Nephron (organoid): Measurements from ENCODE around the gene COL5A3.

Experiments
- H3K27ac Mint-ChIP-seq, 3 experiments: 2 replicates each; pipeline ENCODE4 v1.8.0; 2020; ENCODE audit warnings: mixed read lengths in 3 of 3, mild to moderate bottlenecking in 2 of 3, moderate library complexity in 1 of 3
- H3K27me3 Mint-ChIP-seq: 2 replicates; pipeline ENCODE4 v1.8.0; 2021; ENCODE audit warnings: low read depth, mild to moderate bottlenecking, moderate library complexity, mixed read lengths
- H3K36me3 Mint-ChIP-seq: 2 replicates; pipeline ENCODE4 v1.8.0; 2020; ENCODE audit warnings: low read depth, mixed read lengths
- H3K4me1 Mint-ChIP-seq: 2 replicates; pipeline ENCODE4 v1.8.0; 2020; ENCODE audit warnings: mixed read lengths
- H3K4me3 Mint-ChIP-seq, 3 experiments: 2 replicates each; pipeline ENCODE4 v1.8.0; 2020; ENCODE audit warnings: mild to moderate bottlenecking in 3 of 3, mixed read lengths in 3 of 3, moderate library complexity in 2 of 3
- H3K9me3 Mint-ChIP-seq: 2 replicates; pipeline ENCODE4 v1.8.0; 2020; ENCODE audit warnings: mixed read lengths
- CTCF ChIP-seq, 3 experiments: fragments of 200-600 bp; sonication (generic); IDR thresholded peaks; one replicate each; pipeline ENCODE4 v1.5.0; 2021; ENCODE audit warnings: antibody characterized with exemption in 3 of 3; ENCODE audit not compliant: unreplicated experiment in 3 of 3

COL5A3 gene

GRCh38 chr19:10019246-10019645 is 8.9 kb upstream of the COL5A3 start:
- H3K36me3 Mint-ChIP-seq: no peaks in the 10 kb centered on the region
- H3K9me3 Mint-ChIP-seq: no peaks in the 10 kb centered on the region
- H3K27me3 Mint-ChIP-seq: peaks cover 22% of the 10 kb centered on the region
- H3K4me3 Mint-ChIP-seq: no peak overlapping the region
- no peaks in the 10 kb centered on the region for H3K4me1 Mint-ChIP-seq
- no peak overlapping the region for H3K27ac Mint-ChIP-seq
- TF ChIP-seq CTCF (IDR thresholded peaks at IDR 0.05; ENCODE audit: unreplicated experiment in 3 of 3): no peak

- Mint-ChIP-seq H3K4me3 (no peak overlapping the region), H3K4me1 (no peaks in the 10 kb centered on the region), H3K27ac (no peak overlapping the region), H3K27me3 (peaks cover 27% of the 10 kb centered on the region), H3K9me3 (no peaks in the 10 kb centered on the region), H3K36me3 (no peaks in the 10 kb centered on the region)
- no peak for TF ChIP-seq CTCF (IDR thresholded peaks at IDR 0.05; ENCODE audit: unreplicated experiment in 3 of 3)
Measured at GRCh38 chr19:10018786-10019185, 8.5 kb upstream of the COL5A3 start.

- no peaks in the 10 kb centered on the region for H3K36me3 Mint-ChIP-seq
Measured at GRCh38 chr19:10018263-10018662, 8.0 kb upstream of the COL5A3 start.

GRCh38 chr19:10013834-10014618 is 3.7 kb upstream of the COL5A3 start:
- no peak for TF ChIP-seq CTCF (IDR thresholded peaks at IDR 0.05; ENCODE audit: unreplicated experiment in 3 of 3)
- Mint-ChIP-seq H3K36me3 (no peaks in the 10 kb centered on the region), H3K4me1 (peaks cover 8% of the 10 kb centered on the region), H3K27me3 (peaks cover 56% of the 10 kb centered on the region), H3K4me3 (no peak overlapping the region), H3K27ac (no peak overlapping the region), H3K9me3 (no peaks in the 10 kb centered on the region)

More at GRCh38 chr19:10018263-10018662, 8.0 kb upstream of the COL5A3 start:
- Mint-ChIP-seq H3K27me3 (peaks cover 30% of the 10 kb centered on the region), H3K4me1 (no peaks in the 10 kb centered on the region), H3K9me3 (no peaks in the 10 kb centered on the region), H3K4me3 (no peak overlapping the region), H3K27ac (no peak overlapping the region)
- TF ChIP-seq CTCF (IDR thresholded peaks at IDR 0.05; ENCODE audit: unreplicated experiment in 3 of 3): no peak

GRCh38 chr19:10013316-10013715 is 3.0 kb upstream of the COL5A3 start, which contains the start of gene RDH8:
TSS of gene RDH8 (plus strand) at chr19:10013483. CDS start at chr19:10013498, 15 bp downstream.
- H3K36me3 Mint-ChIP-seq: no peaks in the 10 kb centered on the region
- no peaks in the 10 kb centered on the region for H3K9me3 Mint-ChIP-seq
- peaks cover 15% of the 10 kb centered on the region for H3K4me1 Mint-ChIP-seq
- peaks cover 63% of the 10 kb centered on the region for H3K27me3 Mint-ChIP-seq
- H3K4me3 Mint-ChIP-seq: peak within 1 kb of the TSS in 1 of 3 experiments; percentile 8
- no peak within 1 kb of the TSS for H3K27ac Mint-ChIP-seq
- TF ChIP-seq CTCF (IDR thresholded peaks at IDR 0.05; ENCODE audit: unreplicated experiment in 3 of 3): no peak

GRCh38 chr19:10011974-10012373 is 1.7 kb upstream of the COL5A3 start:
- peaks cover 72% of the 10 kb centered on the region for H3K27me3 Mint-ChIP-seq
- no peaks in the 10 kb centered on the region for H3K36me3 Mint-ChIP-seq
- TF ChIP-seq CTCF (IDR thresholded peaks at IDR 0.05; ENCODE audit: unreplicated experiment in 3 of 3): no peak
- no peak overlapping the region for H3K27ac Mint-ChIP-seq
- H3K9me3 Mint-ChIP-seq: no peaks in the 10 kb centered on the region
- H3K4me1 Mint-ChIP-seq: peaks cover 22% of the 10 kb centered on the region
- no peak overlapping the region for H3K4me3 Mint-ChIP-seq
